RKO (cell line): ENCODE data around the gene POLDIP2.

Experiments used
- DNase-seq: peaks from one replicate; pipeline ENCODE4 v3.0.0-alpha.2; 2016; ENCODE audit warnings: low spot score

The POLDIP2 gene

DNA sequence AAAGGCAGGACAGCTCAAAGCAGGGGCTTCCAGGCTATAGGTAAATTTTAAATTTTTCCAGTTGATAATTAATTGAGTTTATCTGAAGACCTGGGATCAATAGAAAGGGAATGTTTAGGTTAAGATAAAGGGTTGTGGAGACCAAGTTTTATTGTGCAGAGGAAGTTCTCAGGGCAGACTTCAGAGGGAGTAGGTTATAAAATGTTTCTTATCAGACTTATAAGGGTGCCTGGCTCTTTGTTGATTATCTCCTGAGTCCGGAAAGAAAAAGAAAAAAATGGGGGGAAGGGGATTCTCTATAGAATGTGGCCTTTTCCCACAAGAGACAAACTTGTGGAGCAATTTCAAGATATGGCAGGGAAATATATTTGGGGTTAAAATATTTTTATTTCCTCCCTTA is 32.8 kb upstream of the POLDIP2 start:
- DNase-seq = no peak

DNA sequence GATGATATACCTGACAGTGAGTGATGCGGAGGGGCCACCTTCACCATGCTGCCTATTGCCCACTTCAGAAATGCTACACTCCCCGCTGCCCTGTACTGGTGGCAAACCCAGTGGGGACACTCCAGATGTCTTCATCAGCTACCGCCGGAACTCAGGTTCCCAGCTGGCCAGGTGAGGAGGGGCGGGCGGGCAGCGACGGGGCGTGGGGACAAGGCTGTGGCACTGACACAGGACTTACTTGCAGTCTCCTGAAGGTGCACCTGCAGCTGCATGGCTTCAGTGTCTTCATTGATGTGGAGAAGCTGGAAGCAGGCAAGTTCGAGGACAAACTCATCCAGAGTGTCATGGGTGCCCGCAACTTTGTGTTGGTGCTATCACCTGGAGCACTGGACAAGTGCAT is 30.8 kb upstream of the POLDIP2 start:
- DNase-seq = no peak

GRCh38 chr17:28386391-28386790 is 29.1 kb upstream of the POLDIP2 start:
- no peak for DNase-seq

GRCh38 chr17:28385406-28385805 is 28.1 kb upstream of the POLDIP2 start:
- DNase-seq = peak; percentile 20

DNA sequence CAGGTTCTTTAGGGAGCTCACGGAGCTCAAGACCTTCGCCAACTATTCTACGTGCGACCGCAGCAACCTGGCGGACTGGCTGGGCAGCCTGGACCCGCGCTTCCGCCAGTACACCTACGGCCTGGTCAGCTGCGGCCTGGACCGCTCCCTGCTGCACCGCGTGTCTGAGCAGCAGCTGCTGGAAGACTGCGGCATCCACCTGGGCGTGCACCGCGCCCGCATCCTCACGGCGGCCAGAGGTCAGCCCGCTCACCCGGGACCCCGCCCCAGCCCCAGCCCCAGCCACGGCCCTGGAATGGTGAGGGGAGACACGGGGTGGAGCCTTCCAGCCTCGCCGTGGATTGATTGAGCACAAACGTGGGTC is 27.7 kb upstream of the POLDIP2 start:
- DNase-seq = no peak

- peak; percentile 34 for DNase-seq
Observed at GRCh38 chr17:28384281-28385036, 27.1 kb upstream of the POLDIP2 start.

DNA sequence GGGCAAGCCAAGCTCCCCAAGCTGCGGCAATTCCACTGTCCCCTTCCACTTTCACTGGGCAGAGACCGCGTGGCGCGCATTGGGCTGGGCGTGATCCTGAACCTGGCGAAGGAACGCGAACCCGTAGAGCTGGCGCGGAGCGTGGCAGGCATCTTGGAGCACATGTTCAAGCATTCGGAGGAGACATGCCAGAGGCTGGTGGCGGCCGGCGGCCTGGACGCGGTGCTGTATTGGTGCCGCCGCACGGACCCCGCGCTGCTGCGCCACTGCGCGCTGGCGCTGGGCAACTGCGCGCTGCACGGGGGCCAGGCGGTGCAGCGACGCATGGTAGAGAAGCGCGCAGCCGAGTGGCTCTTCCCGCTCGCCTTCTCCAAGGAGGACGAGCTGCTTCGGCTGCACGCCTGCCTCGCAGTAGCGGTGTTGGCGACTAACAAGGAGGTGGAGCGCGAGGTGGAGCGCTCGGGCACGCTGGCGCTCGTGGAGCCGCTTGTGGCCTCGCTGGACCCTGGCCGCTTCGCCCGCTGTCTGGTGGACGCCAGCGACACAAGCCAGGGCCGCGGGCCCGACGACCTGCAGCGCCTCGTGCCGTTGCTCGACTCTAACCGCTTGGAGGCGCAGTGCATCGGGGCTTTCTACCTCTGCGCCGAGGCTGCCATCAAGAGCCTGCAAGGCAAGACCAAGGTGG is 24.0 kb upstream of the POLDIP2 start:
- DNase-seq = no peak

DNA sequence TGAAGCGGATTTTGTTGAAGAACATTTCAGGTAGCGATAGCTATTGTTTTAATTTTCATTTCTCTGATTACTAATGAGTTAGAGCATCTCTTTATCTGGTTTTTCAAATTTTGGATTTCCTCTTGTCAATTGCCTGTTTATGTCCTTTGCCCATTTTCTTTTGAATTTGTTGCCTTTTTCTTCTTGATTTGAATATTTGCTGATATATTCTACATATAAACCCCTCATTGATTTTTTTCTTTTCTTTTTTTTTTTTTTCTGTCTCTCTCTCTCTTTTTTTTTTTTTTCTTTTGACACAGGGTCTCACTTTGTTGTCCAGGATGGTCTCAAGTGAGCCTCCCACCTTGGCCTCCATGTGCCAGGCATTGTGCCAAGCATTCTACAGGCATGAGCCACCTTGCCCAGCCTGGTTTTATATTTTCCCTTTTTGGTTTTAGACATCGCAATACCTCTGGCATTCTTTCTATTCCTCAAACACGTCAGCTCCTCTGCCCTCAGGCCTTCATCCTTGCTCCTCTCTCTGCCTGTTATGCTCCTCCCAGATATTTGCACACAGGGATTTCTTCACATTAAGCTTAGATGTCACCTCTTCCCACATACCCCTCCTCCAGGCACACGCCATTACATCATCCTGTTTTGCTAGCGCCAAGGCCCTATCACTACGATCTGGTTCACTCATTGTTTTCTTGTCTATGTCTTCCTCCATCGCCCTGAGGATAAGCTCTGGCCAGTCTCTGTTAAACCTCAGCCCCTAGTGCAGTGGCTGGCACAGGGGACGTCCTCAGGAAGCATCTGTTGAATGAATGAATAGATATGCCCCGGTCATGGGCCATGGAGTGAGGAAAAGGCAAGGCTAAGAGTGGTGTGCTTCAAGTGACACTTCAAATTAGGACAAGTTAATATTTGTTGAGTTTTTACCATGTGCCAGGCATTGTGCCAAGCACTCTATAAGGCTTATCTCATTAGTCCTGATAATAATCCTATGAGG is 22.8 kb upstream of the POLDIP2 start:
- no peak for DNase-seq

GRCh38 chr17:28372945-28373274 is 15.6 kb upstream of the POLDIP2 start:
- DNase-seq = no peak

- DNase-seq = no peak
Observed at GRCh38 chr17:28372203-28372944, 15.0 kb upstream of the POLDIP2 start.

GRCh38 chr17:28371245-28372202 is 14.2 kb upstream of the POLDIP2 start, which contains the start of gene SARM1:
Gene SARM1 (plus strand): TSS chr17:28371694. CDS start chr17:28372033, 339 bp downstream.
- peak; percentile 85 for DNase-seq

- DNase-seq = no peak
Observed at GRCh38 chr17:28370744-28371103, 13.4 kb upstream of the POLDIP2 start.

DNA sequence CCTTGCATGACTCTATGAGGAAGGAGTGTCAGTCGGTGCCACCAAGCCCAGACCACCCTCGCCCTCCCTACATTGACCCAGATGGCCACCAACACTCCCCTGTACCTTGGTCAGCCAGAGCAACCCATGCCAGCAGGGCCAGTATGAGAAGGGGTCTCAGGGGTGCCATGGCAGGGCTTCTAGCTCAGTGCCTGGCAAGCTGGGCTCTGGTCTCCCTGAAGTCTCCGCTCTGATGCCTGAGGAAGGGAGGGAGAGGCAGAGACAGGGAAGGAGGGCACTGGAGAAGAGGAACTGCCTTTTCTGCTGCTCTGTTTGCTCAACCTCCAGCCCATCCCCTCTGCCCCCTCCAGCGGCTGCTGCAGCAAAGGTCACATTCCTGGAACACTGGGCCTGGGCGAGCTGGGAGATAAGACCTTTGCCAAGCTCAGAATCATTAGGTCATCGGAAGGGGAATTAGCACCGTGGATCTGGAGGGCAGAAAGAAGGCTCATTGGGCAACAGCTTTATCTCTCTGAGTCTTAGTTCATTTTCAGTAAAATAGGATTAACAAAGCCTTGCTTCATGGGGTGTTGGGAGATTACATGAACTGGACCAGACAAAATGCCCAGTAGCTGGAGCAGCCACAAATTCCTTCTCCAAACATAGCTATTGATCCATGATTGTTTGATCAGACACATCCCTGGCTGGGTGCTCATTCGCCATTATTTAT is 12.9 kb upstream of the POLDIP2 start, which contains the start of gene VTN:
VTN (minus strand) TSS at position 273 of the 709 bp plus-strand sequence; CDS start at position 169, 104 bp downstream.
- no peak for DNase-seq

DNA sequence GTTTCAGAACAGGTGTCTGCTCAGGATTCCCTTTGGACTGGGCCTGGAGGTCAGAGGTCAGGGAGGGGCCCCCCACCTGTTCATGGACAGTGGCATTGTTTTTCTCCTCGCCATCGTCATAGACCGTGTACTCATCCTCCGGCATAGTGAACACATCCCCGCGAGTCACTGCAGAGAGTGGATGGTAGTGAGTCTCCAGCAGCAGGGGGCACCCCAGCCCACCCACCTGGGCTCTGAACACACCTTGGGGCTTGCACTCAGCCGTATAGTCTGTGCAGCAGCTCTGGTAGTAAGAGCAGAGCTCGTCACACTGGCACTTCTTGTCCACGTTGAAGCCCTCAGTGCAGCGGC is 12.3 kb upstream of the POLDIP2 start:
- DNase-seq = no peak

DNA sequence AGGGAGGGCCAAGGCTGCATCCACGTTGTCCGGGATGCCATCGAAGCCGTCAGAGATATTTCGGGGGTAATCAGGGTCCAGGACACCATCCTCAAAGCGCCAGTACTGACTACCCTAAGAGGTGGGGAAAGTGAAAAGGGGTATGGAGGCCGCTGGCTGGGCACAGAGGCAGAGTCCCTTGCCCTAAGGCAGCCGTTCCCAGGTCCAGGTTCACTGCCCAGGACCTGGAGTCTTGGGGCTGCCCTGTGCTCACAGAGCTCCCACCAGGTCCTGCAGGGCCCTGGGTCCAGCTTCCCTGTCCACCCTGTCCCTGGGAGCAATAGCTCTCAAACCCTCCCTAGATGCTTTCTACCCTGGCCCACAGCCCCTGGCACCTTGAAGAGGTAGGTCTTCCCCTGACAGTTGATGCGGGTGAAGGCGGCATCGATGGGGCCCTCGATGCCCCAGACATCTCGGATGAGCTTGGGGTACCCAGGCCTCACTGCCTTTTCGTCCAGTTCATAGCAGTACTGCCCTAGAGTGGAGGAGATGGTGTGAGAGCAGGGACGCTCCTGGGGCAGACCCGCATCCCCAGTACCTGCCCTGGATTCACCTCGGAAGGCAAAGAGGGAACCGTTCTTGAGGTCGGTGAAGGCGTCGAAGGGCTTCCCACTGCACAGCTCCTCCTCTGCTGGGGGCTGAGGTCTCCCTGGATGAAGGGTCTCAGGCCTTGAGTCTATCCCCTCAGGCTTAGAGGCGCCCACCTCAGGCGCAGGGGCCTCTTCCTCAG is 11.8 kb upstream of the POLDIP2 start:
- no peak for DNase-seq

GRCh38 chr17:28368306-28368831 is 11.0 kb upstream of the POLDIP2 start:
- DNase-seq = no peak

DNA sequence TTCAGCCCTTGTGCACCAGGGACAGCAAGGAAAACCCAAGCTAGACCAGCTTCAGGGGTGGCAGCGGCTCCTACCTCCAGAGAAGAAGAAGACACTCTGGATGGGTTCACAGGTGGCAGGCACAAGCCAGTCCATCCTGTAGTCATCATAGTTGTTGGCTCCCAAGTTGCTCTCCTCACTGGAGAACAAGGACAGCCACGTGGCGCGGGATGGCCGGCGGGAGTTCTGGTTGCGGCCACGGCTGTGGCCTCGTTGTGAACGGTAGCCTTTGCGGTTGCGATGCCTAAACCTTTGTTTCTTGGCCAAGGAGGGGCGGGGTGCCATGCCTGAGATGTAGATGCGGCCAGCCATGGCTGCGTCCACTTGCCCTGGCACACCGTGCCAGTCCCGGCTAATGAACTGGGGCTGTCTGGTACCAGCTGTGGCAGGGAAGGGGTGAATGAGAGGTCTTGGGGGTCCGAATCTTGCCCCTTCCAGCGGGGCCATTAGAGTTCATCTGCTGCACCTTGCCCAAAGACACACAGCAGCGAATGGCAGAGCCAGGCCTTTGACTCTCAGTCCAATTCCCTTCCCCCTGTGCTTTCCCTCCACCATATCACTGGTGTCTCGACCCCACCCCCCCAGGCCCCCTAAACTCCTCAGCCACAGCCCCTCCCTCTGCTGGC is 10.4 kb upstream of the POLDIP2 start:
- DNase-seq = no peak

GRCh38 chr17:28366605-28367004 is 9.3 kb upstream of the POLDIP2 start:
- no peak for DNase-seq
